GM12865 (cell line): ENCODE measurements around the gene GIN1.

Experiments
- DNase-seq: peaks from one replicate; pipeline ENCODE4 v3.0.0; 2010; ENCODE audit warnings: low read depth
- H3K4me3 ChIP-seq: 2 replicates; pipeline ENCODE4 v1.5.1; 2011; ENCODE audit warnings: mild to moderate bottlenecking, low read depth, low read length, control low read depth
- TF ChIP-seq, protein P1 (sequence below): IDR thresholded peaks from 2 replicates; pipeline ENCODE4 v1.5.1; 2011; ENCODE audit warnings: low read length, control low read depth, low read depth, inconsistent platforms; ENCODE audit not compliant: insufficient read depth; ENCODE audit errors: missing control alignments

The GIN1 gene

DNA sequence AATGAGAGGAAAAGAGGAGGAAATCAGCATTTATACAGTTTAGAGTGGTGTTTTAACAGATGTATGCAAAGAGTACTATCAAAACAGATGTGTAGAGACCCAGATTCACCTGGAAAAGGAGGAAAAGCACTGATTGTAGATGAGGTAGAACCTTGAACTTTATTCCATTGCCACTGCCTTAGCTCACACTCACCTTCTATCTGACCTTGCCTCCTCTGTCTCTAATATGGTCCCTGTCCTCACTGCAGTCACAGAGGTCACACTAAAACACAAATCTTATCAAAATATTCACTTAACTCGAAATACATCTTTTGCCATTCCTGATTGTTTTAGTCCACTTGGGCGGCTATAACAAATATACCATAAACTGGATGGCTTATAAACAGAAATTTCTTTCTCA is 7.0 kb downstream of the GIN1 start:
- TF ChIP-seq, protein P1, sequence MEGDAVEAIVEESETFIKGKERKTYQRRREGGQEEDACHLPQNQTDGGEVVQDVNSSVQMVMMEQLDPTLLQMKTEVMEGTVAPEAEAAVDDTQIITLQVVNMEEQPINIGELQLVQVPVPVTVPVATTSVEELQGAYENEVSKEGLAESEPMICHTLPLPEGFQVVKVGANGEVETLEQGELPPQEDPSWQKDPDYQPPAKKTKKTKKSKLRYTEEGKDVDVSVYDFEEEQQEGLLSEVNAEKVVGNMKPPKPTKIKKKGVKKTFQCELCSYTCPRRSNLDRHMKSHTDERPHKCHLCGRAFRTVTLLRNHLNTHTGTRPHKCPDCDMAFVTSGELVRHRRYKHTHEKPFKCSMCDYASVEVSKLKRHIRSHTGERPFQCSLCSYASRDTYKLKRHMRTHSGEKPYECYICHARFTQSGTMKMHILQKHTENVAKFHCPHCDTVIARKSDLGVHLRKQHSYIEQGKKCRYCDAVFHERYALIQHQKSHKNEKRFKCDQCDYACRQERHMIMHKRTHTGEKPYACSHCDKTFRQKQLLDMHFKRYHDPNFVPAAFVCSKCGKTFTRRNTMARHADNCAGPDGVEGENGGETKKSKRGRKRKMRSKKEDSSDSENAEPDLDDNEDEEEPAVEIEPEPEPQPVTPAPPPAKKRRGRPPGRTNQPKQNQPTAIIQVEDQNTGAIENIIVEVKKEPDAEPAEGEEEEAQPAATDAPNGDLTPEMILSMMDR, result no peak
- no peak overlapping the region for H3K4me3 ChIP-seq
- DNase-seq, result no peak

DNA sequence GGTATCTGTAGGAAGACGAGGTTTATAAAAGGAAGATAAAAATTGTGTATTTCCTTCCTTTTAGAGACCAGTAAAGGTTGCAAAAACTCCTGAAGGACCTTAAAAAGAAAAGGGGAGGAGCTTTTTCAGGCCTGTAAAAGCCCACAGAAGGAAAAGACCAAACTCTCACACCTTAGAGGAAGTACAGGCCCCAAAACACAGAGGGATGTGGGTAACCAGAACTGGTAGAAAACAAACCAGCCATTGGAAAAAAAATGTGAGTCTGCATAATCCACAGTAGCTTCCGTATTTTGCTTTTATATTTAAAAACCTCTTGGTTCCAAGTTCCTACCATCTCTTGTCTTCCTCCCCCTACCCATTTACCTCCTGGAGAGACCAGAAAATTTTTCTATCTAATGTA is 8.5 kb downstream of the GIN1 start:
- TF ChIP-seq, protein P1, result no peak
- DNase-seq, result no peak
- H3K4me3 ChIP-seq, result no peak overlapping the region

DNA sequence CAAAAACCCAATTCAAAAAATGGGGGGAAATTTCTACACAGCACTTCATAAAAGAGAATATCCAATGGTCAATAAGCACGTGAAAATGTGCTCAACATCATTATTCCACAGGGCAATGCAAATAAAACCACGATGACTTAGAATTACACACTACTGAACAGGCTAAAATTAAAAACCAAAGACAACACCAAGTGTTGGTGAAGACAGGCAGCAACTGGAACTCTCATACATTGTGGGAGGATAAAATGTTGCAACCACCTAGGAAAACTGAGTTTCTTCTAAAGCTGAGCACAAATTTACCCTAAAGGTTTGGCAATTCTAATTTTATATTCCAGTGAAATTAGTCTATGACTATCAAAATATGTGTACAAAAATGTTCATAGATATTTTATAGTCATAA is 9.5 kb downstream of the GIN1 start:
- H3K4me3 ChIP-seq, result no peak overlapping the region
- TF ChIP-seq, protein P1, result no peak
- no peak for DNase-seq

DNA sequence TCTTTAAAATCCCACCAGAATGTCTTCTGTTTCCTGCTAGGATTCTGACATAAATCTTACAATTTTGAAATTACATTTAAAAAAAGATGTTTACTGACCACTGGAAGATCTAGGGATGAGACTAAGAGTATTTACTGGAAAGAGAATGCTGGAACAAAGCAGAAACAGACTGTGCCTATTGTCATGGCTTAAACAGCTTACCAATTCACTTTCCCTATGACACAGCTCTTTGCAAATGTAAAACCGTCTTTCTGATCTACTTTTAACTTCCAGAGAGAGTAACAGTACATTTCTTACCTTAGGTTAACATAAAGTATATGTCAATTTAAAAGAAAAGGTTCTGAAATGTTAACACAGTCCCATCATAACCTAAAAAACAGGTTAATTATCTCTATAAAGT is 10.7 kb downstream of the GIN1 start:
- TF ChIP-seq, protein P1, result no peak
- H3K4me3 ChIP-seq, result no peak overlapping the region
- DNase-seq, result no peak

DNA sequence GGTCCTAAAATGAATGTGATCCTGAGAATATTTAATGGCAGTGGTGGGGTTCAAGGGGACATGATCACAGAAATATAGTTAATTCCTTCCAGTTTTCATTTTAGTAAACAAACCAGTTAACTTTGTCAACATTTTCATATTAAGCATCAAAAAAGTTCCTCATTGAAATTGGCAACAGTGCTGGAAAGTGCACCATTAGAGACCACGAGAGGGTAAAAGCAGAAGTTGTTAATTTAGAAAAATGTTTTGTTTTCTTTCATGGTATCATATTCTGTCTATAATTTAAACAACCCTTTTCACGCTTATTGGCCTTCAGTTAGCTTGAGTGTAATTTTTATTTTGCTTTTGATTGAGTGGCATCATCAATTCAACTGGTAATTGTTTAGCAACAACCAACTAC is 11.9 kb downstream of the GIN1 start:
- DNase-seq, result no peak
- H3K4me3 ChIP-seq, result no peak overlapping the region
- TF ChIP-seq, protein P1, result no peak

DNA sequence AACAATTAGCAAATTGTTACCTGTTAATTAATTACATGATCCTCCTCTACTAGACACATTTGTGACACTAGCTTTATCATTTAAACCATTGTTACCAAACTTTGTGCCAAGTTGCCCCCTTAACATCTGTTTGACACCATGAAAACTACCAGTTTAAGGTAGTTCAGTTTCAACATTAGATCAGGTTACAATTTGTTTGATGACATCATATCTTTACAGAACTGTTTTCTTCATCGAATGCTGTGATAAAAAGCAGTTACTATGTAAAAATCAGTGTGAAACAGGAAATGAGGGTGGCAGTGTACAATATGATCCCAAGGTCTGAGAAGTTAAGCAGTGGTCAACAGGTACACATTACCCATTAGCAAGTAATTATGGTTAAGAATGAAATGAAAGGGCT is 17.7 kb downstream of the GIN1 start:
- H3K4me3 ChIP-seq, result no peak overlapping the region
- TF ChIP-seq, protein P1, result no peak
- no peak for DNase-seq

DNA sequence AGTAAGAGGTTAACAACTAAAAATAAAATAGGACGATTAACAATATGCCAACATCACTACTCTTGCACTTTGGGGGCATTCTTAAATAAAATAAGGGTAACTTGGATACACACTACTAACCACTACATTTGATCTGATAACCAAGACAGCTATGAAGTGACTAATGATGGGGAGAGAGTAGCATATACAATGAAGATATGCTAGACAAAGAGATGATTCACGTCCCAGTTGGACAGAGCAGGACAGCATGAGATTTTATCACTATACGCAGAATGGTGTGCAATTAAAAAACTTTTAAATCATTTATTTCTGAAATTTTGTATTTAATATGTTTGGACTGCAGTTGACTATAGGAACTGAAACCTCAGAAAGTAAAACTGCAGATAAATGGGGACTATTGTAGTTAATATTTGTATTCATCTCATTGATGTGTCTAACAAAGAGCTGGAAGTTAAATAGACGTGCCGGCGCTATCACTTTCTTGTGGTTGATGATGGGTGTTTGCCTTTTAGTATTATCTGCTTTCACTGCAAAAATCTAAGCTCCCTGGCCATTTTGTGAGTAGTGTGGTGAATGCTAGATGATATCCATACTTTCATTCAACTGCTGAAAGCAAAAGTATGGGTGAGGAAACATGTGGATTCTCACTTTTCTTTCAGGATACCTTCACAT is 18.7 kb downstream of the GIN1 start:
- TF ChIP-seq, protein P1, result no peak
- H3K4me3 ChIP-seq, result no peak overlapping the region
- no peak for DNase-seq
